Loucy (cell line): ENCODE measurements around the gene MTMR4.

ENCODE experiments used
- EZH2phosphoT487 ChIP-seq: fragments of 200-600 bp; IDR thresholded peaks from 2 replicates; pipeline ENCODE4 v1.6.1; 2018; ENCODE audit warnings: antibody characterized with exemption, mild to moderate bottlenecking, moderate library complexity, borderline replicate concordance
- TF ChIP-seq, protein P1 (sequence below): fragments of 200-600 bp; sonication (generic); conservative IDR thresholded peaks from 2 replicates; pipeline ENCODE4 v1.5.1; 2014; ENCODE audit warnings: mild to moderate bottlenecking, antibody characterized with exemption, low read length

DNA sequence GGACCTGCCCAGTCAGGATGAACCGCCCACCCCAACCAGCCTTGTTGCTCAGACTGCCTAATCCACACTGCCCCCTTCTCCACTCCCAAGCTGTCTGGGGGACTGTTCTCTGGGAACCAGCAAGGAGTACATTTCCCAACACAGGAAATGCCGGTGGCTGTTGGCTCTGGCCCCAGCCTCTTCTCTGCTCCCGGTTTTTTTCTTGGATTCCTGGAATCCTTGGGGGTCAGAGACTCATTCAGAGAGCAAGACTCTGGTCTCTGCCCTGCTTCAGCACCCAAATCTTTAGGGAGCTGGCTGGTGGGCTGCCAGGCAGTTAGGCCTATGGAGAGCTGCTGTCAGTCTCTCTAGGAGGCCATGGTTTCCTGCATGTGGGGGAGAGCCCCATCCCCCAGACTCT, 10.8 kb upstream of the MTMR4 start:
- TF ChIP-seq, protein P1, sequence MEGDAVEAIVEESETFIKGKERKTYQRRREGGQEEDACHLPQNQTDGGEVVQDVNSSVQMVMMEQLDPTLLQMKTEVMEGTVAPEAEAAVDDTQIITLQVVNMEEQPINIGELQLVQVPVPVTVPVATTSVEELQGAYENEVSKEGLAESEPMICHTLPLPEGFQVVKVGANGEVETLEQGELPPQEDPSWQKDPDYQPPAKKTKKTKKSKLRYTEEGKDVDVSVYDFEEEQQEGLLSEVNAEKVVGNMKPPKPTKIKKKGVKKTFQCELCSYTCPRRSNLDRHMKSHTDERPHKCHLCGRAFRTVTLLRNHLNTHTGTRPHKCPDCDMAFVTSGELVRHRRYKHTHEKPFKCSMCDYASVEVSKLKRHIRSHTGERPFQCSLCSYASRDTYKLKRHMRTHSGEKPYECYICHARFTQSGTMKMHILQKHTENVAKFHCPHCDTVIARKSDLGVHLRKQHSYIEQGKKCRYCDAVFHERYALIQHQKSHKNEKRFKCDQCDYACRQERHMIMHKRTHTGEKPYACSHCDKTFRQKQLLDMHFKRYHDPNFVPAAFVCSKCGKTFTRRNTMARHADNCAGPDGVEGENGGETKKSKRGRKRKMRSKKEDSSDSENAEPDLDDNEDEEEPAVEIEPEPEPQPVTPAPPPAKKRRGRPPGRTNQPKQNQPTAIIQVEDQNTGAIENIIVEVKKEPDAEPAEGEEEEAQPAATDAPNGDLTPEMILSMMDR = no peak
- TF ChIP-seq EZH2phosphoT487 = no peak
